Endothelial cell of umbilical vein (primary cell): ENCODE data around the gene SCN9A.

Experiments used
- EZH2 ChIP-seq: IDR thresholded peaks from 2 replicates; pipeline ENCODE4 v1.6.1; 2012; ENCODE audit warnings: borderline replicate concordance, low read depth, mild to moderate bottlenecking, moderate library complexity, low read length, inconsistent platforms; ENCODE audit not compliant: severe bottlenecking
- FOS ChIP-seq: IDR thresholded peaks from 2 replicates; pipeline ENCODE4 v1.6.1; 2011; ENCODE audit warnings: mild to moderate bottlenecking, low read length, moderate library complexity, borderline replicate concordance; ENCODE audit not compliant: insufficient read depth
- JUN ChIP-seq: IDR thresholded peaks from 2 replicates; pipeline ENCODE4 v1.6.1; 2011; ENCODE audit warnings: borderline replicate concordance, low read depth; ENCODE audit not compliant: insufficient read length, insufficient read depth
- POLR2A ChIP-seq: IDR thresholded peaks from 2 replicates; pipeline ENCODE4 v1.6.1; 2012; ENCODE audit warnings: low read depth, mild to moderate bottlenecking, control low read depth, low read length
- POLR2AphosphoS5 ChIP-seq: IDR thresholded peaks from 2 replicates; pipeline ENCODE4 v1.6.1; 2012; ENCODE audit warnings: low read depth, mild to moderate bottlenecking, control low read depth, low read length, moderate library complexity; ENCODE audit not compliant: insufficient read depth
- TF ChIP-seq, protein P1 (sequence below), 2 donors: IDR thresholded peaks; 1 replicate in 1 of 2; 2 replicates in 1 of 2; pipeline ENCODE4 v1.5.1; 2011; ENCODE audit warnings: low read length in 2 of 2, mild to moderate bottlenecking in 2 of 2, moderate library complexity in 2 of 2, control low read depth in 1 of 2, inconsistent platforms in 1 of 2, low read depth in 1 of 2; ENCODE audit not compliant: insufficient read depth in 1 of 2; ENCODE audit errors: extremely low read depth in 1 of 2
- TF ChIP-seq, protein P2 (sequence below): IDR thresholded peaks from 2 replicates; pipeline ENCODE4 v1.6.1; 2011; ENCODE audit not compliant: insufficient read depth, insufficient read length

DNA sequence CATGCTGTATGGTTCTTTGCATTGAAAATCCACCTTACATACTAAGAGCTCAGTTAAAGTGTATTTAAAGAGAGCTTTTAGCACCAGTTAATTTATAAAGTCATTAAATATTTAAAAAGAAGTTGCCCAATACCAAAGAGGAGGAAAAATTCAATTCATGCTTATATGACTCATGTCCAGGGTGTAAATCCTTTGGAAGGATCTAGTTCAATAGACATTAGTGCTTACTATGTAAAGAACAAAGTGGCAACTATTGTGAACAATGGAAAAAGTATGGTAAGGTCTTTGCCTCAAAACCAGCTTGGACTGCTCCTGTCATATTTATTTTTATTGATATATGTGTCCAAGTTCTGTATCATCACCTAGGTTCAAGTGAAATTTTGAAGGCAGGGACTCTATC is 90.5 kb downstream of the SCN9A start:
- TF ChIP-seq, protein P1, sequence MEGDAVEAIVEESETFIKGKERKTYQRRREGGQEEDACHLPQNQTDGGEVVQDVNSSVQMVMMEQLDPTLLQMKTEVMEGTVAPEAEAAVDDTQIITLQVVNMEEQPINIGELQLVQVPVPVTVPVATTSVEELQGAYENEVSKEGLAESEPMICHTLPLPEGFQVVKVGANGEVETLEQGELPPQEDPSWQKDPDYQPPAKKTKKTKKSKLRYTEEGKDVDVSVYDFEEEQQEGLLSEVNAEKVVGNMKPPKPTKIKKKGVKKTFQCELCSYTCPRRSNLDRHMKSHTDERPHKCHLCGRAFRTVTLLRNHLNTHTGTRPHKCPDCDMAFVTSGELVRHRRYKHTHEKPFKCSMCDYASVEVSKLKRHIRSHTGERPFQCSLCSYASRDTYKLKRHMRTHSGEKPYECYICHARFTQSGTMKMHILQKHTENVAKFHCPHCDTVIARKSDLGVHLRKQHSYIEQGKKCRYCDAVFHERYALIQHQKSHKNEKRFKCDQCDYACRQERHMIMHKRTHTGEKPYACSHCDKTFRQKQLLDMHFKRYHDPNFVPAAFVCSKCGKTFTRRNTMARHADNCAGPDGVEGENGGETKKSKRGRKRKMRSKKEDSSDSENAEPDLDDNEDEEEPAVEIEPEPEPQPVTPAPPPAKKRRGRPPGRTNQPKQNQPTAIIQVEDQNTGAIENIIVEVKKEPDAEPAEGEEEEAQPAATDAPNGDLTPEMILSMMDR (IDR thresholded peaks at IDR 0.05; ENCODE audit: extremely low read depth in 1 of 2, insufficient read depth in 1 of 2, low read depth in 1 of 2, low read length in 2 of 2): no peak
- TF ChIP-seq, protein P2, sequence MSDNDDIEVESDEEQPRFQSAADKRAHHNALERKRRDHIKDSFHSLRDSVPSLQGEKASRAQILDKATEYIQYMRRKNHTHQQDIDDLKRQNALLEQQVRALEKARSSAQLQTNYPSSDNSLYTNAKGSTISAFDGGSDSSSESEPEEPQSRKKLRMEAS: no peak
- TF ChIP-seq FOS (no peak), POLR2A (no peak), EZH2 (no peak), JUN (no peak), POLR2AphosphoS5 (no peak)
